GM12878 (cell line): ENCODE results near the gene ARPC1B. TPM values are rescaled to one million over a fixed set of nuclear protein-coding genes. Genes with fewer than 3 reads are reported as not detected.

Source experiments
- ATF2 ChIP-seq: IDR thresholded peaks from 2 replicates; pipeline ENCODE4 v1.6.1; 2012; ENCODE audit warnings: low read length, inconsistent platforms
- BCL3 ChIP-seq: IDR thresholded peaks from 2 replicates; pipeline ENCODE4 v1.6.1; 2011; ENCODE audit warnings: borderline replicate concordance, low read depth, mild to moderate bottlenecking, moderate library complexity, low read length; ENCODE audit not compliant: insufficient read depth, poor library complexity, severe bottlenecking
- CREM ChIP-seq: IDR thresholded peaks from 2 replicates; pipeline ENCODE4 v1.6.1; 2014; ENCODE audit warnings: antibody characterized with exemption, low read depth
- KLF5 ChIP-seq: fragments of 450-650 bp; IDR thresholded peaks from 2 replicates; pipeline ENCODE4 v1.6.1; 2014; ENCODE audit warnings: mild to moderate bottlenecking; ENCODE audit not compliant: partially characterized antibody
- POLR2A ChIP-seq: IDR thresholded peaks from 2 replicates; pipeline ENCODE4 v1.6.1; 2011; ENCODE audit warnings: low read depth, mild to moderate bottlenecking, low read length
- POLR2AphosphoS2 ChIP-seq: IDR thresholded peaks from 2 replicates; pipeline ENCODE4 v1.6.1; 2011; ENCODE audit warnings: low read depth, mild to moderate bottlenecking, low read length, improper control_type of control experiment, moderate library complexity
- RAD21 ChIP-seq: IDR thresholded peaks from 2 replicates; pipeline ENCODE4 v1.6.1; 2011; ENCODE audit warnings: mild to moderate bottlenecking, low read depth, low read length, moderate library complexity; ENCODE audit not compliant: insufficient read depth
- SMC3 ChIP-seq: IDR thresholded peaks from 2 replicates; pipeline ENCODE4 v1.6.1; 2011; ENCODE audit warnings: low read length, improper control_type of control experiment, borderline replicate concordance
- TAF1 ChIP-seq: IDR thresholded peaks from 2 replicates; pipeline ENCODE4 v1.6.1; 2011; ENCODE audit warnings: mild to moderate bottlenecking, low read depth, low read length, borderline replicate concordance
- polyA plus RNA-seq, 11 experiments: library from polyadenylated mRNA; depleted of rRNA in 4 of 11; unstranded in 6 of 11; stranded (reverse) in 5 of 11; fragments of >200 nt; fragmentation: Nextera tagmentation in 4 of 11; fragmentation: Illumina TruSeq in 1 of 11; extraction: Ambion mirVana in 4 of 11; extraction: Trizol in 1 of 11; gene quantifications; 1 replicate in 1 of 11; 2 replicates in 10 of 11; pipeline versions ENCODE4 v1.2.1 to v1.2.3, GENCODE V29; 2011 to 2016; ENCODE audit warnings: inconsistent platforms in 2 of 11, missing spikeins in 2 of 11, low read depth in 1 of 11
- total RNA-seq, 4 experiments: library from RNA; depleted of rRNA in 3 of 4; stranded (reverse); fragments of >200 nt in 3 of 4; fragmentation: Illumina TruSeq in 1 of 4; extraction: Trizol in 1 of 4; gene quantifications; 2 replicates each; pipeline versions ENCODE4 v1.2.1 to v1.2.3, GENCODE V29; 2013 to 2021

ARPC1B gene
- total and polyA plus RNA-seq, 10 of the 15 experiments (the other 5 are each of a cell fraction or from before 2014, with no cell fraction given), result 14.1 to 762 (median 387) TPM

- peak; percentile 18 for TF ChIP-seq BCL3
- no peak for TF ChIP-seq TAF1
- 0 out of 2 replicates have a peak, but pooled peaks have one; percentile 12 for TF ChIP-seq ATF2
- peak; percentile 61 for TF ChIP-seq POLR2A
- no peak for TF ChIP-seq KLF5
- TF ChIP-seq RAD21, result 0 out of 2 replicates have a peak, but pooled peaks have one; percentile 8
- no peak for TF ChIP-seq CREM
- TF ChIP-seq SMC3, result no peak
- TF ChIP-seq POLR2AphosphoS2, result 0 out of 2 replicates have a peak, but pooled peaks have one; percentile 16
- TF ChIP-seq, all 136 proteins: peak for 7
Observed at GRCh38 chr7:99395616-99396327, 21.2 kb downstream of the ARPC1B start (continued).
